ENCODE data around the gene DTHD1.
A peak's percentile ranks its signal among the peaks of the same experiment; 100 is the strongest.

Gene DTHD1

DNA sequence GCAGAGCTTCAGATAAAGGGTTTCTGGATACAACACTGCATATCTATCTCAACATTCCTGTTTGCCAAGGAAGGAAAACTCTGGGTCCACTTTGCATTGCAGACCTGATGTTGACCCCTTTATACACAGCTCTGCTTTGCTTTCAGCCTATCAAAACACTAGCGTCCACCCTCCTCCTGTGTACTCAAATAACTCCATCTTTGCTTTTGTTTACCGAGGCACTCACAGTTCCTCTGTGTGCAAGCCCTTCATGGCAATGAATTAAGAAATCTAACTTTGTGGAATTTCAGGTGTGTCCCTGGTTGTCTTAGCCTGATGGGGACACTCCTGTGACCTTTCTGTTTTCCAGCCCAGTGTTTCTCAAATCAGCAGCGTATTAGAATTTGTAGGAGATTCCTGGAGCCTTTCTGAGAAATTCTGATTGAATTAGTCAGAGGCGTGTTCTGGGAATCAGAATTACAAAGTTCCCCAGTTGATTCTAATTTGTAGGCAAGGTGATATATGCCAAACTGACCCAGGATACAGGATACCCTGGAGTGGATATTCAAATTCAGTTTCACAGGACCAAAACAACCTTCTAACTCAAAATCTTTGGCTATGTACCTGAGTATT is 68.6 kb downstream of the DTHD1 start:
- DNase-seq: no peak

DNA sequence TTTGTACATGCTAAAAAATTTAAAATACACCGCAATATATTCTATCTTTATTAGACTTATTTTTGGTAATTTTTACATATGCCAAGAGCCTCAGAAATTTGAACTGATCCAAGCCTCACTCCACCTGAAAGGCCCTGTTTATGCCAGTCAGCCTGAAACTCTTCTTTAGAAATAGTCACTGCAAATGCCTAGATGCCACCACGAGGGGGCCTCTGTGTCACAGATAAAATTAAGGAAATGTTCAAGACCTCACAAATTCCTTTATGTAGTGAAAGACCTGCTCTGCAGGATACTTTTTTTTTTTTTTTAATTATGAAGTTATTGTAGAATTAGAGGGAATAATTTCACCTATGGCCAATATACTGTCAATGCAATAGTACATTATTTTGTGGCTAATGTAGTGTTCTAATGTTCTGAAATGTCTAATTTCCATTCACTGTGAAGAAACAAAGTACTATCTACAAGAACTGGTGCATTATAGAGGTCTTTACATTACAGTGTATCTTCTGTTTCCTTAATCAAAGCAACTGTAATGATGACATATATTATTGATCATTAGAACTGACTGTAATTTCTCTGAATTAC is 69.8 kb downstream of the DTHD1 start:
- peak; percentile 77 to 79 for DNase-seq

- DNase-seq: no peak
Observed at GRCh38 chr4:36353998-36354397, 72.6 kb downstream of the DTHD1 start.

- DNase-seq: no peak
Observed at GRCh38 chr4:36358173-36358572, 76.8 kb downstream of the DTHD1 start.

DNA sequence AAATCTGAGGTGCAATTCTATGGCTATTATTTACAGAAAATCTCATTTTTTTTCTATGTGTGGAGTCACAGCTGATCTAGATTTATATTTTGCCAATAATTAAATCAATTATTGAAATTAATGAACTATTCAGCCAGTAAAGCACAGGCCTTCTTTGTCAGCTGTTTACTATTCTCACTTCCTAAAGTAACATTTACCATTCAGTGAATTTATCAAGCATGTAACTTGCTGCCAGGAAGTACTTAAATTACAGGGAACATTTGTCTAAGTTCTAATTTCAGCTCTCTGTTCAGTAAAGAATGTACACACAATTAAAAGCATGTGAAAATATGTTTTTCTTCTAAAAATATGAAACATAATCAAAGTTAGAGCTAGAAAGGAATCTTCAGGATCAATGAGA is 79.3 kb downstream of the DTHD1 start:
- no peak for DNase-seq

DNA sequence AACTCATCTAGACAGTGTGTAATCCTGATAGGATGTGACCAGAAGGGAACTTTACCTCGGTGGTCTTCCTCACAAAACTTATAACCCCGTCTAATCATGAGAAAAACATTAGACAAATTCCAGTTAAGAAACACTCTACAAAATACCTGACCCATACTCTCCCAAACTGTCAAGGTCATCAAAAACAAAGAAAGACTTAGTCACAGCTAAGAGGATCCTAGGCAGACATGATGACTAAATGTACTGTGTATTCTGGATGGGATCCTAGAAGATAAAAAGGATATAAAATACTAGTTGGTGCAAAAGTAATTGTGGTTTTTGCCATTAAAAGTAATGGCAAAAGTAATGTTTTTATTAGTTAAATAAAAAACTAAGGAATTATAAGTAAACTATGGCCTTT is 81.6 kb downstream of the DTHD1 start:
- DNase-seq: no peak

GRCh38 chr4:36374836-36375511 is 93.6 kb downstream of the DTHD1 start:
- no peak for DNase-seq

- peak; percentile 80 to 87 for DNase-seq
Observed at GRCh38 chr4:36385951-36386571, 104.6 kb downstream of the DTHD1 start.

DNA sequence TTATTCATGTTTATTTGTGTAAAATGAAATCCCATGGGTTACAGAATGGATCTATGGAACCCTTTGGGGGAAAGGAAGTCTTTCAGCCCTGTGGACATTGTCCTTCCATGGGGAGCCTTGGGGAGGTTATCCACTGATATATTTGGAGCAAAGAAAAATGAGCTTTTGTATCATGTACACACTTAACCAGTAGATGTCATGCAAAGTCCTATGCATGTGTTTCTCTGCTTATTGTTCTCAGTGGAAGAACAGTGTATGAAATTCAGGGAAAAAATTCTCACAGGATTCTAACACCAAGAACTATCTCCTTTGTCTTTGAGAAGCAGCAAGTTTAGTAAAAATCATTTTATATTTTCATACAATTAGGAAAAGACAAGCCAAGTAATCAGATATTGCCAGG is 105.3 kb downstream of the DTHD1 start:
- DNase-seq: no peak

GRCh38 chr4:36388710-36389109 is 107.3 kb downstream of the DTHD1 start:
- no peak for DNase-seq

GRCh38 chr4:36391411-36391810 is 110.0 kb downstream of the DTHD1 start:
- DNase-seq: no peak

DNA sequence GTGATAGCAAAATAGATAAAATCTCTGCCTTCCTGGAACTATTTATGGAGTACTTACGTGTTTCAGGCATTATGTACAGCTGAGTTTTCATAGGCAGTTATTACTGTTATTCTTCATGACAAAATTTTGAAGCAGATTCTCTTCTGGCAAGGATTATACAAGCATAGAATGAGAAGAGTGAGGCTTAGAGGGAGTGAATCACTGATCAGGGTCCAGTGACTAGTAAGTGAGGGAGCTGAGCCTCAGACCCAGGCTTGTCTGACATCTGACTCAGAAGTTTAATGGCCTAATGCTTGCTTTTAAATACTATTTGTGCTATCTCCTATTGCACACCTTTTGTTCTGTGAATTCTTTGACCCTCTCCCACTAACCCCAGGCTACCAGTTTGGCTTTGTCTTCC is 110.6 kb downstream of the DTHD1 start:
- no peak for DNase-seq

- DNase-seq: no peak
Observed at GRCh38 chr4:36392916-36393315, 111.5 kb downstream of the DTHD1 start.
